ENCODE measurements around the gene GCFC2.

DNA sequence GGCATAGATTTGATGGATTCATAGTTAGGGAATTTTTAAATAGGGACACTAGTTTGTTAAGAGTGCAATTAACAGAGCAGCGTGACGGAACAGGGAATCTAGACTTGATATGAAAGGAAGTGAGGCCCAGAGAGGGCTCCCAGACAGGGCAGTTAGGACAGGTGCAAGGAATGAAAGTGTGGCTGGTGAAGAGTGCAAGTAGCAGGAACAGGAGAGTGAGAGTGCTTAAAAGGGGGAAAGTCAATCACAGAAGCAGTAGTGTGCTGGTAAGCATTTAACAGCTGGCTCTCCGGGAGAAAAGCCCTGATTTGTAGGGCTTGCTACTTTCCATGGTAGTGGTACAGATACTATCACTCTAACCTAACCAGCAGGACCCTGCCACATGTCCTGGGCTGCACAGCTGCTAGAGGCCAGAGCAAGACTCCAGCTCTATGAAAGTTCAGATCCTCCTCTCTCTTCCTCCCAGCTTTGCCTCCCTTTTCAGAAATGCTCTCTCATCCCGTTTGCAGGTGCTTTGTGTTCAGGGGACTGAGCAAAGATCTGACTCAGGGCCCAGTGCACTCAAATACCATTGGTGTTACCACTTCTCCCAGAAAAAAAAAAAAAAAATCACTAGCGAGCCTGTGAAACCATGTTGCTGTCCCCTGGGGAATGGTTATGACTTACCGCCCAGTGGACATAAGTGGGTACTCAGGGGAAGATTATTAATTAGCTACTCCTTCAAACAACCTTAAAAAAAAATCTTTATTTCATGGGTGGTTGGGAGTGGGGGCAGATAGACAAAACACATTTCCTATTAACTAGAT is 18.1 kb upstream of the GCFC2 start:
- TF ChIP-seq, protein P1, sequence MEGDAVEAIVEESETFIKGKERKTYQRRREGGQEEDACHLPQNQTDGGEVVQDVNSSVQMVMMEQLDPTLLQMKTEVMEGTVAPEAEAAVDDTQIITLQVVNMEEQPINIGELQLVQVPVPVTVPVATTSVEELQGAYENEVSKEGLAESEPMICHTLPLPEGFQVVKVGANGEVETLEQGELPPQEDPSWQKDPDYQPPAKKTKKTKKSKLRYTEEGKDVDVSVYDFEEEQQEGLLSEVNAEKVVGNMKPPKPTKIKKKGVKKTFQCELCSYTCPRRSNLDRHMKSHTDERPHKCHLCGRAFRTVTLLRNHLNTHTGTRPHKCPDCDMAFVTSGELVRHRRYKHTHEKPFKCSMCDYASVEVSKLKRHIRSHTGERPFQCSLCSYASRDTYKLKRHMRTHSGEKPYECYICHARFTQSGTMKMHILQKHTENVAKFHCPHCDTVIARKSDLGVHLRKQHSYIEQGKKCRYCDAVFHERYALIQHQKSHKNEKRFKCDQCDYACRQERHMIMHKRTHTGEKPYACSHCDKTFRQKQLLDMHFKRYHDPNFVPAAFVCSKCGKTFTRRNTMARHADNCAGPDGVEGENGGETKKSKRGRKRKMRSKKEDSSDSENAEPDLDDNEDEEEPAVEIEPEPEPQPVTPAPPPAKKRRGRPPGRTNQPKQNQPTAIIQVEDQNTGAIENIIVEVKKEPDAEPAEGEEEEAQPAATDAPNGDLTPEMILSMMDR (IDR thresholded peaks at IDR 0.05) = no peak
- TF ChIP-seq POLR2A (IDR thresholded peaks at IDR 0.05) = no peak

Data from uterus (tissue), 2 donors.